ENCODE data around the gene CNTNAP2. TPM values are rescaled to one million over a fixed set of nuclear protein-coding genes. Genes with fewer than 3 reads are reported as not detected.

CNTNAP2 gene
- total RNA-seq, 1 experiment from 2014 or later, result not detected

DNA sequence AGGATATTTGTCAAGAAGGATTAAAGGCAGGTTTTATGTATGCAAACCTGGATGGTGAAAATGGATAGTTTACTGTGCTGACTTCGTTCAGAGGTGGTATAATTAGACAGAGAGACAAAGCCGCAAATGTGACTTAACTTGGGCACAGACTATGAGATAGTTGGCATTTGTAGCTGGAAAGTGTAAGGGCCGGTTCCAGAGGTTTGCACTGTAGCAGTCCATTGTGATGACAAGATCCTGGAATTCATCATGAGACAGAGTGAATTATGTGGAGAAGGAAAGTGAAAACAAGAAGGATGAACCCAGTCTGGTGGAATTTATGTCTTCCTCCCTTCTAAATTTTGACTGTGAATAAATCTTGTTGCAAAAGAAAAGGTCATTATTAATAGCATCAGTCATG, 139.0 kb downstream of the CNTNAP2 start:
- in situ Hi-C loops (cut with HindIII; ENCODE audit: low sequenced_read_pairs), result no loop called here
- DNase-seq (ENCODE audit: low spot score), result no peak

DNA sequence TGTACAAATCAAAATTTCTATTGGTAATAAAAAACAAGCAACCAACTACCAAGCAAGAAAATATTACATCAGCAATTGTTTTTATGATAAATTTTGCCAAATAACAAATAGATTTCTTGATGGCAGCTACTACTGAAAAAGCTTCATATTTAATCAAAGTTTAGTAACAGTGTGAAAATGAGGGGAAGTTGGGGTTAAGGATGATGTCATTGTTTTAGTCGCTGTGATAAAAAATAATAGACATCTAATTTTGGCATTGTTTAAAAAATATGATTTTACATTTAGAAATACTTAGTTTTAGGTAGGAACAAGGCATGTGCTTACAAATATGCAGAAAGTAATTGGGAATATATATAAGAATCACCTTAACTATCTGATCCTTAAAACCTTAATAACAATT, 145.9 kb downstream of the CNTNAP2 start:
- no peak for DNase-seq (ENCODE audit: low spot score)
- in situ Hi-C loops (cut with HindIII; ENCODE audit: low sequenced_read_pairs), result no loop called here

DNA sequence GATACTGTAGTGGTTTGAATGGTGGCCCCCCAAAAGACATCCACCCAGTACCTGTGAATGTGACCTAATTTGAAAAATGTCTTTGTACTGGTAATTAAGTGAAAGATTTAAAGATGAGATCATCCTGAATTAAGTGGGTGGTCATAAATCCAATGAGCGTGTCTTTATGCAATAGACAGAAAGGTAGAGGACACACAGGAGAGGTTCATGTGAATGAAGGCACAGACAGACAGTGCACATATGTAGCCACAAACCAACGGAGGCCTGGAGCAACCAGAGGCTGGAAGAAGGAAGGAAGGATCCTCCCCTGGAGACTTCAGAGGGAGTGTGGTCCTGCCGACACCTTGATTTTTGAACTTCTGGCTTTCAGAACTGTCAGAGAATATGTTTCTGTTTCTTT, 160.3 kb downstream of the CNTNAP2 start:
- in situ Hi-C loops (cut with HindIII; ENCODE audit: low sequenced_read_pairs), result no loop called here
- DNase-seq (ENCODE audit: low spot score), result no peak

DNA sequence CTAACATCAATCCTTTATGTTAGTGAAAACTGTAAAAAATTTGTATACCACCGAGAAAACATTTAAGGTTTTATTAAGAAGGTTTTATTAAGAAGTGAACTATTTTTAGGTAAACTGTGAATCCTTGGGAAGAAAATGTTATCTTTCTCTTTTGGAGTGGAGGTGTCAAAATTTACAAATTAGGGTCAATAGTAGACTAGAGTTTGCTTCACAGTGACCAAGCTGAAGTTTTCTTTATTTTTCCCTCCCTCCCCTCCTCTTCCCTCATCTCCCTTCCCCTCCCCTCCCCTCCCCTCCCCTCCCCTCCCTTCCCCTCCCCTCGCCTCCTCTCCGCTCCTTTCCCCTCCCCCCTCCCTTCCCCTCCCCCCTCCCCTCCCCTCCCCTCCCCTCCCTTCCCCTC, 168.8 kb downstream of the CNTNAP2 start:
- DNase-seq (ENCODE audit: low spot score), result no peak
- in situ Hi-C loops (cut with HindIII; ENCODE audit: low sequenced_read_pairs), result no loop called here

DNA sequence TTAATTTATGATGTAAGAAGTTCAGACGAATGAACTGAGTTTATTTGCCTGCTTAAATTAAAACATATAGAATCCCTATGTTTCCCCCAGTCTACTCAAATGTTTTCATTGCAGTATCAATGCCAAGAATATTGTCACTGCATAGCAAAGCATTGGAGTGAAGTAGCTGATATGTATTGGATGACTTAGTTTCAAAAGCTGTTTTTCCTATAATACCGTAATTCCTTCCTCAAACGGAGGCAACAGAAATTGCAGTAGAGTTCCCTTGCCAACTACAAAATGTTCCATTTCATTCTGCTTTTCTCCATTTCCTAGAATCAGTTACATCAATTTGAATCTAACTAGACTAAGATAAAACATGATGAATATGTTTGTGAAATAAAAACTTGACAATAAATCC, 174.1 kb downstream of the CNTNAP2 start:
- DNase-seq (ENCODE audit: low spot score), result no peak
- in situ Hi-C loops (cut with HindIII; ENCODE audit: low sequenced_read_pairs), result no loop called here

DNA sequence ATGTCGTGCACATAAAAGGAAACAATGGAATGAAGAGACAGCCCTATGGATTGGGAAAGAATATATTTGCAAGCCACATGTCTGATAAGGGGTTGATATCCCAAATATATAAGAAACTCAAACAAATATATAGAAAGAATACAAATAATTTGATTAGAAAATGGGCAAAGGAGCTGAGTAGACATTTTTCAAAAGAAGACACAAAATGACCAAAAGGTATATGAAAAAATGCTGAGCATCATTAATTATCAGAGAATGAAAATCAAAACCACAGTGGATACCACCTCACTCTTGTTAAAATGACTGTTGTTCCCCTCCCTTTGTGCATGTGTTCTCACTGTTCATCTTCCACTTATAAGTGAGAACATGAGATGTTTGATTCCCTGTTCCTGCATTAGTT, 175.3 kb downstream of the CNTNAP2 start:
- no peak for DNase-seq (ENCODE audit: low spot score)
- in situ Hi-C loops (cut with HindIII; ENCODE audit: low sequenced_read_pairs), result no loop called here

DNA sequence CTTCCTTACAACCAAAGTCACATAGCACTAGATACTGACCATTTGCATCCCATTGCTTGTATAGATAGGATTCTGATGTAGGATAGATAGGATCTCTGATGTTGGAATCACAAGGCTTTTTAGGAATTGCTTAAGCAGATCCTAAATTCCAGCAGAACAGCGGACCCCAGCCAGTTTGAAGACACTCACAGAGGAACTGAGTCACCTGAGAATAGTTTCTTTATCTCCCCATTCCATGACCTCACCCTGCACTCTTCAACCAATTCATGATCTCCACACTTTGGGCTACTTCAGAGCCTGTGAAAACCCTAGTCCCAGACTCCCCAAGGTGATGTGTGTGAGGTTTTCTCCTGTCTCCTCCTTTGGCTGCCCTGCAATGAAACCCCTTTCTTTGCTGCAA, 179.4 kb downstream of the CNTNAP2 start:
- no peak for DNase-seq (ENCODE audit: low spot score)
- in situ Hi-C loops (cut with HindIII; ENCODE audit: low sequenced_read_pairs), result no loop called here

DNA sequence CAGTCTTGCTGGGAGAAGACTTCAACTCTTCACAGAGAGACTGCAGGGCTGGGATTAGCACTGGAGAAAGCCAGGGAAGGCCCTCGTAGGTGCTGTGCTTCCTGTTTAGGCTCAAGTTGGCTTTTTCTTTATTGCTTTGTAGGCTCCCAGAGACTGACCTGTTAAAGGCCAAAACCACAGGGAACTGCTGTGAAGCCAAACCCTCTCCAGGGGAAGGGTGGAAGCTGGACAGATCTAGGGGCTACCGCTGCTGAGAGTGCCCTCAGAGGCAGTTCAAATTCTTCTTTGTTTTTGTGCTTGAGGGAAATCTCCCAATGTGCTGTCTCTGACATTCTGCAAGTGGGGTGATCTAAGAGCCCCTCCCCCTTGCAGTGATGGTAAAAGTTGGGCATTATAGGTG, 198.4 kb downstream of the CNTNAP2 start:
- DNase-seq (ENCODE audit: low spot score), result no peak
- in situ Hi-C loops (cut with HindIII; ENCODE audit: low sequenced_read_pairs), result no loop called here

DNA sequence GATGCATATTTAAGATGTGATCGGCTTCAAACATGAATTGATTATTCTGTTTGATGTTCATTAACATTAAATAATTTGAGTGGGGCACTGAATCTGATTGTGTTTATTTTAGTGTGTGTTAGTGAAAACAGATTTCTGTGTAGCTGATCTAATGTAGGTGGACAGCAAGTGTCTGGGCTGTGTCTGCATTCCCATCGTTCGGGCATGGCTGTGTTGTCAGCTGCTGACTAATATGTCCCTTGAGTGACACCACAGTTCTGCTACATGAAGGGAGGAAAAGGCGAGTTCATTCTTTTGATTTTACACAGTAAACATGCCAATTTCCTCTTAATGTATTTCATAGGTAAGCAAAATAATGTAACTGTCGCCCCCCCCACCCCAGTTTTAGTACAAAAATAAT, 203.0 kb downstream of the CNTNAP2 start:
- in situ Hi-C loops (cut with HindIII; ENCODE audit: low sequenced_read_pairs), result no loop called here

DNA sequence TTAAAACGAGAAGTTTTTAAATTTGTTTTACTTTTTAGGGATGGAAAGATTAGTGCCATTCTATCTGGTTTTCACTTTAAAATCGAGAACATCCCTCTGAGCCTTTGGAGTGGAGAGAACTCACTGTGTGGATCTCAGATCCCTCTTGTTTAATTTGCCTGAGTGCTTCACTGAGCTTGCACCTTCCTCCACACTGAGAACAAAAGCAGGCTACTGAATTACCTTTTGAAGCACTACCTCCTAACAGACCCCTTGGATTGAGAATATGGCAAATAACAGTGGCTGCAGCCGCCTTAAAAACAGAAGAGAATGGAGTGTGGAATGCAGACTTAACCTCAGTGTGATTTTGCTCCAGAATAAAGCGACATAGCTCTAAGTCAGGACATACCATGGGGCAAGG, 204.7 kb downstream of the CNTNAP2 start:
- no peak for DNase-seq (ENCODE audit: low spot score)
- in situ Hi-C loops (cut with HindIII; ENCODE audit: low sequenced_read_pairs), result no loop called here

More for the DNA sequence above, 203.0 kb downstream of the CNTNAP2 start:
- DNase-seq (ENCODE audit: low spot score), result peak; percentile 8

DNA sequence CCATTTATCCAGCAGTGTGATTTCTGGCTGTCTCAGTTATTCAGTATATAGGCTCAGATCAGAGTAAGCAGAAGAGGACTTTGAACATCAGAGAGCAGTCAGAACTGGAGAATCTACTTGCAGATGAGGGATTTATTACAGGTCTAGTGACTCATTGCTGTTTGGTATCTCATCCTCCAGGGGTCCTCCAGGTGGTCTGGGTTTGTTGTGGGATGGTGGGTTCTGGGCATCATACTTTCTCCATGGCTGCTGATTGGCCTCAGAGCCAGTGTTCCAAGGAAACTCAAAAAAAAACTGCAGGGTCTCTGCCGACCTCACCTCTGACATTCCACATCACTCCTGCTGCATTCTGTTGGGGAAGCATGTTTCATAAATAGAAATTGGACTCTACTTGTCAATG, 214.8 kb downstream of the CNTNAP2 start:
- no peak for DNase-seq (ENCODE audit: low spot score)
- in situ Hi-C loops (cut with HindIII; ENCODE audit: low sequenced_read_pairs), result no loop called here

DNA sequence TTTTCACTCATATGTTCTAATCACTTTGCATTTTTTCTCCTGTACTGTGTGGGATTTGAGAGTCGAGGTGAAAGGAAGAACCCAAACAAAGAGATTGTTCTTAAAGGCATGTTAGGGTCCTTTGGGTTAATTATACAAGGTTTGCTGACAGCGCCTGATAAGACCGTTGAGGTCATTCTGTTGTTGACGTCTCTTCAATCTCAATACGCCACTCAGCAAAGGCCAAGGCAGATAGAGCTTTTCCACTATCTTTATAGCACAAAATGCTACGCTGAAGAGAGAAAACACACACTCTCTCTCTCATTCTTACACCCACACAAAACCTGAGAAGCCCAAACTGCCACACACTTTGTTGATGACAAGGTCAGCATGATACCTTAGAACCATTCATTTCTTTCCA, 228.7 kb downstream of the CNTNAP2 start:
- in situ Hi-C loops (cut with HindIII; ENCODE audit: low sequenced_read_pairs), result no loop called here
- DNase-seq (ENCODE audit: low spot score), result no peak

DNA sequence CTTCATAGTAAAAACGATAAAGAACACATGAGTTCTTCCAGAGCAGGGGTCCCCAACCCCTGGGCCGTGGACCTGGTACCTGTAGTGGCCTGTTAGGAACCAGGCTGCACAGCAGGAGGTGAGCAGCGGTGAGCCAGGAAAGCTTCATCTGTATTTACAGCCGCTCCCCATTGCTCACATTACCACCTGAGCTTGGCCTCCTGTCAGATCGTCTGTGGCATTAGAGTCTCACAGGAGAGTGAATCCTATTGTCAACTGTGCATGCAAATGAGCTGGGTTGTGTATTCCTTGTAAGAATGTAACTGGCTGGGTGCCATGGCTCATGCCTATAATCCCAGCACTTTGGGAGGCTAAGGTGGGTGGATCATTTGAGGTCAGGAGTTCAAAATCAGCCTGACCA, 229.5 kb downstream of the CNTNAP2 start:
- DNase-seq (ENCODE audit: low spot score), result no peak
- in situ Hi-C loops (cut with HindIII; ENCODE audit: low sequenced_read_pairs), result no loop called here

DNA sequence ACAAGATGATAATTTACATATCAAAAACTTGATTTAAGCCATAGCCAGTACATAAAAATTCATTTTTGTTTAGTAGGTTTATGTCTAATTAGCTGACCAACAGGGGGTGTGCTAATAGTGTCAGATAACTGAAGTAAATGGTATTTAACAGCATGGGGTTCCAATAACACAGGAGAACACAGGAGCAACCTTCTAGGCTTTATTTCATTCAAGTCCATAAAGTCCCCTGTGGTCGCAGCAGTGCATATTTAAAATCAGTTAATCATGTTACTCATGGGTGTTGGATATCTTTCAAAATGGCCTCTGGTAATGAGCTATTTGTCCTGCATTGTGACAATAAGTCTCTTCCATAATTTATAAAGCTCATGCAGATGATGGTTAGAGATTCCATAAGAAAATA, 238.6 kb downstream of the CNTNAP2 start:
- no peak for DNase-seq (ENCODE audit: low spot score)
- in situ Hi-C loops (cut with HindIII; ENCODE audit: low sequenced_read_pairs), result no loop called here

DNA sequence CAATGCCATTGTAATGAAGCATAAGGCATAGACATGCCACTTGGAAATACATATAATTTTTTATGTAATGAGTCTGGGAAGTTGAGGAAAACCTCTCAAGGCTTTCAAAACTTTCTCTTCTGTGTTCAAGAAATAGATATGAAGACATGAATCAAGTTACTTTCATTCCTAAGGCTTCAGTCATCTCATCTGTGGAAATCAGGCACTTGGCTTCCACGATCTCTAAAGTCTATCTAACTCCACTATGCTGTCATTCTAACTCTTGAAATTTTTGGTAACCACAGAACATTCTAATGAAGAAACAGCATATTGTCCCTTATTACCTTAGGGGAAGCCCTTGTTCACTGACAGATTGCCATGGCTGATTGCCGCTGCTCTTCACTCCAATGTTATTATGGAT, 242.6 kb downstream of the CNTNAP2 start:
- in situ Hi-C loops (cut with HindIII; ENCODE audit: low sequenced_read_pairs), result no loop called here

DNA sequence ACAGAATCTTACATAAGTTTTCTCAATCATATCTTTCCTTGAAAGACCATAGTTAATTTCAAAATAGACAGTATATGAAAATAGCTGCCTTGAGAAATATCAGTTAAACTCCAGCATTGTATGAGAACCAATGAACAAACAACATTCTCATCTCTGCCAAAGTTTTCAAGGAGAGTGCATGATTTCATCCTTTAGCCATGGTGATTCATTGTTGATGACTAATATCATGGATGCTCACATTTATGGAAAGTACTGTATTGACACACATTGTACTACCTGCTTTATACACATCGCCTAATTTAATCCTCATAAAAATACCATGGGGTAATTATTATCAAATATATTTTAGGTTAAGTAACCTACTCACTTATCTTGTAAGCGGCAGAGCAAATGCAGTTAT, 250.3 kb downstream of the CNTNAP2 start:
- DNase-seq (ENCODE audit: low spot score), result no peak
- in situ Hi-C loops (cut with HindIII; ENCODE audit: low sequenced_read_pairs), result no loop called here

More for the DNA sequence above, 242.6 kb downstream of the CNTNAP2 start:
- no peak for DNase-seq (ENCODE audit: low spot score)

DNA sequence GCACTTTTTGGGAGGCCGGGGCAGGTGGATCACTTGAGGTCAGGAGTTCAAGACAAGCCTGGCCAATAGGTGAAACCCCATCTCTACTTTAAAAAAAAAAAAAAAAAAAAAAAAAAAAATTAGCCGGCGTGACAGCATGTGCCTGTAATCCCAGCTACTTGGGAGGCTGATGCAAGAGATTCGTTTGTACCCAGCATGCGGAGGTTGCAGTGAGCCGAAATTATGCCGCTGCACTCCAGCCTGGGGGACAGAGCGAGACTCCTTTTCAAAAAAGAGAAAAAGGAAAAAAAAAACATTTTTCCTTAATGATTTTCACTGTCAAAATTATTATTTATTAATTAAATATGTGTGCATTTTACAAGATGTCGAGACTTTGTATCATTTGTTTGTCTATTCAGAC, 253.6 kb downstream of the CNTNAP2 start:
- no peak for DNase-seq (ENCODE audit: low spot score)
- in situ Hi-C loops (cut with HindIII; ENCODE audit: low sequenced_read_pairs), result no loop called here

DNA sequence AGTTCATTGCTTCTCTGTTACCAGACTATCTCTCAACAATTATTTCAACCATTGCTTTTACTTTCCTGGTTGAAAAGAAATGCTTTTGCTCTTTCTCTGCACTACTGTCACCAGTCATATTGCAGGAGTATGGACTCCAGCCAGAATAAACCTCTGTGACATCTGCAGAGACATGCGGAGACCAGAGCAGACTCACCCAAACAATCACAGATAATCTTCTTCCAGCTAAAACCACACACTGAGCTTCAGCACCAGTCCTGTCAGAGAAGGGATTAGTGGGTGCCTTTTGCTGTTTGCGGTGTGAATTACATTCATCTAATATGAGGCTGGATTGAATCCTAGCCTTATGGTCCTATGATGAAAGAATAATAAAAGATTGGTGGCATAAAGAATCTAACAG, 258.6 kb downstream of the CNTNAP2 start:
- no peak for DNase-seq (ENCODE audit: low spot score)
- in situ Hi-C loops (cut with HindIII; ENCODE audit: low sequenced_read_pairs), result no loop called here

DNA sequence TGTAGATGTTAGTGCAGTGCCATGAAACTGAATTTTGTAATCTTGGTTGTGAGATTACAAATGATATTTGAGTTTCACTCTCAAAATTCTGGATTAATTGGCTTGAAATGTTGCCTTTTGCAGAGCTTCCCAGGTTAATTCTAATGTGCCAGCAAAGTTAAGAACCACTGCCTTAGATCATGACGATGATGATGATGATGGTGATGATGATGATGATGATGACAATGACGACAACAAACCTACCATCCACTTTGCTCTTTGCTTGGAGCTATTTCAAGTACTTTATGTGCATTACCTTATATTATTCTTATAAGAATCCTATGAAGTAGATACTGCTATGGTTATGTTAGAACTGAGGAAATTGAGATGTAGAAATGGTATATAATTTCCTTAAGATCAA, 261.6 kb downstream of the CNTNAP2 start:
- DNase-seq (ENCODE audit: low spot score), result no peak
- in situ Hi-C loops (cut with HindIII; ENCODE audit: low sequenced_read_pairs), result no loop called here

DNA sequence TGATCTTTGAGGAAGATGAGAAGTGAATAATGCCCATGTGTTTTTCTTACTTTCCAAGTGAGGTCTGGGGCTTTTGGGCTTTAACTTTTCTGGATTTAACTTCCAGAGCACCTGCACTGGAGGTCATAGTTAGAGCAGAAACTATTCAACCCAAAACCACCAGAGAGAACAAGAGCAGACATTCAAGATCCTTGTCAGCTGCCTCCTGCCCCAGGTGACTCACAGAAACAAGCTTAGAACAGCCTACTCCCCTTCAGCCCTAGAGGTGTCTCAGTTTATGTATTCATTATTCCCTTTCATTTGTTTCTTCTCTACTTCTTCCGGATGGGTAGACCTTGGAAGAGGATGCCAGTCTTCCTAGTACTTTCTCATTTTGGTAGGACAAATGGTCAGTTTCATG, 270.5 kb downstream of the CNTNAP2 start:
- in situ Hi-C loops (cut with HindIII; ENCODE audit: low sequenced_read_pairs), result no loop called here
- no peak for DNase-seq (ENCODE audit: low spot score)

DNA sequence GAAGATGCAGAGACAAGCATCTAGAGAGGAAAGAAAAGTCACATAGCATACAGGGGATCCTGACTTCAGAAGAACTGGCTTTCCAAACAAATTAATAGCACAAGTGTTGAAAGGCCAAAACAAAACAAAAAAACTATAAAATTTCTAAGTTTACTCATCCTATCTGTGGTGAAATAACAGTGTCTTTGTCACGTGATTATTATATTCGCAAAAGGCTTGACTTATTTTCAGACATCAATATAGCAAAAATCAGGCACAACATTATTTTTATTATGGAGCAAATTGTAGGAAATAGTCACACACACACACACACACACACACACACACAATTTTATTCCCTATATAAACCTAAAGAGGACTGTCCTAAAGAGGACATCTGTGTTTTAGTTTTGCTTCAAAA, 272.3 kb downstream of the CNTNAP2 start:
- in situ Hi-C loops (cut with HindIII; ENCODE audit: low sequenced_read_pairs), result no loop called here
- no peak for DNase-seq (ENCODE audit: low spot score)

DNA sequence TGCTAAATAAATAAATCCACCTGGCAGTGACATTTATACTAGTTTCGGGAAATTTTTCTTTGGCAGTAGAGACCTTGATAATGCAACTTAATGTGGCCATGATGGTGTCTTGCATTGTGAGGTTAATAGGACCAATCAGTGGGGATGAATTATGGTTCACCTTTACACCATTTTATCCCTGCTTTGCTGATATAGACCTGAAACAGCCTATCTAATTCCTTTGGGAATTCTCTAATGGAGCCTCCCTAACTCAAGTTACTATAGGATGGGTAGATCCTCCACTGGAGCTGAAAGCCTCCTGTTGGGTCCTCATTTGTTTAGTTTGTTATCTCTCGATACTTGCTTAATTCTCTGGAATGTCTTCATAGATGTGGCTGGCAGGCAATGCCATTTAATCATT, 276.7 kb downstream of the CNTNAP2 start:
- in situ Hi-C loops (cut with HindIII; ENCODE audit: low sequenced_read_pairs), result no loop called here
- no peak for DNase-seq (ENCODE audit: low spot score)
